HG02852 (cell line): ENCODE results near the gene ZNF423.

ENCODE experiments used
- ATAC-seq: cut with Tn5 transposase; IDR thresholded peaks from one replicate; pipeline ENCODE4 v1.9.1; 2021; ENCODE audit warnings: mild to moderate bottlenecking, moderate library complexity; ENCODE audit not compliant: unreplicated experiment

Gene ZNF423

DNA sequence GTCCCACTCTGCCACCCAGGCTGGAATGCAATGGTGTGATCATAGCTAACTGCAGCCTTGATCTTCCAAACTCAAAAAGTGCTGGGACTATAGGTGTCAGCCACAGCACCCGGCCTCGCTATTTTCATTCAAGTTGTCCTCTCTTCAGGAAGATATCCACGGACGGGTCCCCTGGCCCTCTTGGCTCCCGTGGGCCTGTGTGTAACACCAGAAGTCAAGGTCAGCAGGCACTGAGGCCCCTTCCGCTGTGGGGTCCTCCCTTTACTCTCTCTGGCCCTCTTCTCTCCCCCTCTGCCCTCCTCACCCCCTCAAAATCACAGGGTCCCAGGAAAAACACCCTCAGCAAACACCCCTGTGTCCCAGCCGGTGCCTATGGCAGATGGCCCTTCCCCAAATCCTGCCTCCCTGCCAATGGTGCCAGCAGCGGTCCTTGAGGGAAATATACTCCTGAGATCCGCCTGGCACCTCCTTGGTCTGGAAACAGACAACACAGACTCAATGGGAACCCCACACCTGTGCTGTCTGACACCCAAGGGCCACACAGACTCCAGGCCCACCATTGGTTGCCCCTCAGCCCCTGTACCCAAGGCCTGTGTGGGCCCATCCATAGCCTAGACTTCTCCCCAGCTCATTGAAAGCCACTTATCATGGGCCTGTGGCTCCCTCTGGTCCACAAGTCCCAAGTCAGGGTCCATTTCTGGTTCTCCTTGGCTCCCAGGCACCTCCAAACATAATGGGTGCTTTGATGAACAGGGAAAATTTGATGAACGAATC, 221.5 kb downstream of the ZNF423 start:
- no peak for ATAC-seq

DNA sequence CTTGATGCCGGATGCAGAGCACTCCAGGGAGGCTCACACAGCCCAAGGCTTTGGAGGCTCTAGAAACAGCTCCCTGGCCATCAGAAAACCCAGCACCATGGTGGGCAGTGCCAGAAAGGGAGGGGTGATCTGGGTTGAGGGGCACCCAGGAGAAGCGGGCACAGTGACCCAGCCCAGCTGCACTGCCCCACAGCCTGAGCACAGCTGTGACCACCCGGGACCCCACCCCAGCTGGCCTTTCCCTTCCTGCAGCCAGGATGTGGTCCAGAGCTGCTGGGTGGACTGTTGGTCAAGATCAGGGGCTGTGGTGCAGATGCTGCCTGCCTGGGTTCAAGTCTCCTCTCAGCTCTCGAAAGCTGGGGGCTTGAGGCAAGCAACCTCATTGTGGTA, 223.1 kb downstream of the ZNF423 start:
- no peak for ATAC-seq

DNA sequence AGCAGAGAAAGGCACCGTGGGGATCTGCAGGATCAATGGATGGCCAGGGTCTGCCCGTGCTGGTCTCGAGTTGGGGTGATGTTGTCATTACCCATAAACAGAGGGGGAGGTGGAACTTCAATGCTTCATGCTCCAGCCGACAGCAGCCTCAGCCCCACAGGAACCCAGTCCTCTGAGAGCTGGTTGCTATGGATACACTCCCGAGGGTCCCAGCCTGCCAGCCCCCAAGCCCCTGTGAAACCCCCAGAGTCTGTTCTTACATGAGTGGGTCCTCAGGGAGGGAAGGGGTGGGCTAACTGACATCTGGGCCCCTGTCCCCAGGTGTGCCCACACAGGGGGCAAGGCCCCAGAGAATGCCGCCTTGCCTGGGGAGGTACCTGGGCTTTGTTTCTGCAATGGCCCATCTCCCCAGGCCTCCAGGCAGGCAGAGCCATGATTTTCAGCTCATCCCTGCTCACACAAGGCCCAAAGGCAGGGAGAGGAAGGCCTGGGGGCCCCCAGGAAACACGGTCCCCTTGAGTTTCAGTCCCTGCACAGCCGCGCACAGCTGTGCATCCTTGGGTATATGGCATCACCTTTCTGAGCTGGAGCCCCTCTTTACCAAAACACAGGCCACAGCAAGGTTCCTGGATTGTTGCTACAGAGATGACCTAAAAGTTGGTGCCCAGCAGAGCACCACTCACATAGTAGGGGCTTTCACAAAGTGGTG, 223.7 kb downstream of the ZNF423 start:
- ATAC-seq, result no peak

DNA sequence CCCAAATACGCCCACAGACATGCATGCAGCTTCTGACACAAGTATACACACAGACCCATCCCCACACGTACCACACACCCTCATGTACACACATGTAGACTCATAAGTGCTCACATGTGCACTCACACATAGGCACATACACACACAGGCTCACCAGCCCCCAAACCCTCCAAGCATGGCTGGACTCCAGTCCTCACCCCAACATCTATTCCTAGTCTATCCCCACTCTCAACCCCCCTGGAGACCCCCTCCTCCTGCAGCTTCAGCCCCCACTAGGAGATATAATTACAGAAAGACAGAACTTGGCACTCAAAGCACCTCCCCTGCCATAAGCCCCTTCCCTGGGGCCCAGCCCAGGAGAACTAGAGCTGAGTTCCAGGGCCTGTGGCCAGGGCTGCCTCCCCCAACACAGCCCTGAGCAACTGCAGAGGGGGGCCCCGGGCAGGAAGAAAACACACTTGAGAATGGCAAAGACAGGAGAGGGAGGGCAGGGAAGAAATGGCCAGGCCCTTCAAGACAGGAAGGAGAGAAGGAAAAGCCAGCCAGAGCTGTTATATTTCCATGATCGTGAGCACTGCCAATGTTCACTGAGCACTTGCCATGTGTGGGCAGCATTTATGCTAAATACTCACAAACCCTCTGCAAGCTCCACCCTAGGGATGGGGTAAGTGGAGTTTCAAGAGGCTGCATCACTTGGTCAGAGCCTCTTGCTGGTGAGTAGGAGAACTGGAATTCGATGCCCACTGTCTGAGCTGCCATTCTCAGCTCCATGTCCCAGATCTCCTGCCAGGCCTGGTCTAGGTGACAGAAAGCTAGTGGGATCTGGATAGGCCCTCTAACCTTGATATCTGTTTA, 224.5 kb downstream of the ZNF423 start:
- ATAC-seq, result no peak

DNA sequence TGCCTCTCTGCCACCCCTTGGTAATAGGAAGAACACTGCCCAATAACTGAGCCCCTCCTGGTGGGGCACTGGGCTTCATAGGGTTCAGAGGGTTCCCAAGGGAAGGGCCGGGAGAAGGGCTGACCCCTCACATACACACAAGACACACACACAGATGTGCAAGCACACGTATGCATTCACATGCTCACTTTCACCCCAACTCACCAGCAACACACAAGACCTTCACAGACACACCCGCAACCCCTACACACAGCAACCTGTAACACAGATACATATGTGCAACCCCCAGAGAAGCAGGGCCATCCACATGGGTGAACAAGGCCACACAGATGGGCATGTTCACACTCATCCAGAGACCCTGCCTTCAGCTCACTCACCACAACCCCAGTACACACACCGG, 225.1 kb downstream of the ZNF423 start:
- no peak for ATAC-seq

DNA sequence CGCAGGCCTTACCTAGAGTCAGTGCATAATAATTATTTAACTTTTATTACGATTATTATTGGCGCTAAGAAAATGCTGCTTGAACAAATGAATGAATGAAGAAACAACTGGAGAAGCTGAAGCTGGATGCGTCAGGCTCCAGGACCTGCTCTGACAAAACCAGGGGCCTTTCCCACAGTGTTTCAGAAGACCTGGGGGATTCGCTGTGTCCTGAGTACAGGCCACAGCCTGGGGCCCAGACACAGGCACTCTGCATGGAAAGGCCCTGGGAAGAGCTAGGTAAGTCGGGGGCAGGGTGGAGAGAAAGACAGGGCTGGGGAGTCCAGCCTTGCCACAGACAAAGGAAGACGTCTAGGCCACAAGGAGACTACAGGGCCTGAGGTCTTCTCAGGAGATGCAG, 226.1 kb downstream of the ZNF423 start:
- no peak for ATAC-seq

DNA sequence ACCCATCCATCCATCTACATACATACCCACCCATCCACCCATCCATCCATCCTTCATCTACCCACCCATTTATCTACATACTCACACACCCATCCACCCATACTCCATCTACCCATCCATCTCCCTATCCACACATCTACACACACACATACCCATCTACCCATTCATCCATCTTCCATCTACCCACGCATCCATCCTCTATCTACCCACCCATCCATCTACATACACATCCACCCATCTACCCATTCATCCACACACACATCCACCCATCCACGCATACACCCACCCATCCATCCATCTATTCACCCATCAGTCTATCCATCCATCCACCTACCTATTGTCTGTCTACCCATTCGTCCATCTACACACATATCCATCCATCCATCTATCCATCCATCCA, 227.8 kb downstream of the ZNF423 start:
- no peak for ATAC-seq

DNA sequence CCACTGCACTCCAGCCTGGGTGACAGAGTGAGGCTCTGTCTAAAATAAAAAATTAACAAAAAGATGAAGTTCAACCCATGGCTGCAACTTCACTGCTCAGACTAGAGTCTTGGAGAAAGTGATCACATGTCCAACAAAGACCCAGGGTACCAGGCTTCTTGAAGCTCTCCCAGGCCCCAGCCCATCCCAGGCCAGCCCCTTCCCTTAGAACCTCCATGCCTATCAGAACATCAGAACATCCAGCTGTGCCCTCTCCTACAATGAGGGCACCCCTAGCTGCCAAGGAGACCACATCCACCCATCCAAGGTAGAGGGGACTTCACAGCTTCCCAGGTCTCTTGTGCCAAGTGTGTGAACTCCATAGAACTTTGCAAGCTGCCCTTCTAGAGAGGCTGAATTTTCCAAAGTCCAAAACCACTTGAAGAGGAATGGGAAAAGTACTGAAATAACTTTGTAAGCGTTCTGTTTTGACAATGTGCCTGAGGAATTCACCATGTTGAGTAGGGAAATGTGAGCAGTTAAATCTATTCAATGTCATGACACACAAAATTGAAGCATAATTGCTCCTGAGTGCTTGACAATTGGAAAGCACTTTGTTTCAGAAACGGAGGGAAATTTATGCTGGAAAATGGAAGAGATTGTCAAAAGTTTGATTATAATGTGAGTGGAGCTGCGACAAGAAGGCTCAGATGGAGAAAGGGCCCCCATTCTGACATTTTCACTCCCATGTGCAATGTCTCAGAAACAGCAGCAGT, 230.4 kb downstream of the ZNF423 start:
- ATAC-seq, result no peak

DNA sequence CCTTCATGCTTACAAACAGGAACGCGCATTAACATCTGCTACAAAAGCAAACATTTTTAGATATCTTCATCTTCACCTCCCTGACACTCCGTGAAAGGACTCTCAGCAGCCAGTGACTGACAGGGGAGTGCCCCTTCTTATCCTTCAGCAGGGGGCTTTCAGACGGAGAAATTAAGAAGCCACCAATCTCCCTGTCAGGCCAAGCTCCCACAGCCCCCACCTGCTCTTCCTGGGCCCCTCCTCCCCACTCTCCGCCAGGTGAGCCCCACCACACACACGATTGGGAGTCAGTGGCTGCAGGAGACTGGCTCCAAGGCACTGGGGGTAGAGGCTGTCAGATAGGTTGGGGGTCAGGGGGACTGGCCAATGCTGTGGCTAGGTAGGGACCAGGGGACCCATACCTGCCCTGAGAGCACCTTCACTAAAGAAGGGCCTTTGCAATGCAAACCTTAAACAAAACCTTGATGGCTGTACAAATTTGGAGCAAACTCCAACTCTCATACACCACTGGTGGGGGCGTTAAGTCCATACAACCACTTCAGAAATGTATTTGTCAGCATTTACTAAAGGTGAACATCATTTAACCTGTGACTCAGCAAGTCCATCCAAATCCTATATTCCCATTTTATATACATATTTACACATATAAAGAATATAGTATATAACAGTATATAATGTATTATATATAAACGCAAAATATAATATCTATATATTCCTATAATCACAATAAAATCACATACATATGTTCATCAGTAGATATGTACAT, 232.2 kb downstream of the ZNF423 start:
- ATAC-seq, result no peak

DNA sequence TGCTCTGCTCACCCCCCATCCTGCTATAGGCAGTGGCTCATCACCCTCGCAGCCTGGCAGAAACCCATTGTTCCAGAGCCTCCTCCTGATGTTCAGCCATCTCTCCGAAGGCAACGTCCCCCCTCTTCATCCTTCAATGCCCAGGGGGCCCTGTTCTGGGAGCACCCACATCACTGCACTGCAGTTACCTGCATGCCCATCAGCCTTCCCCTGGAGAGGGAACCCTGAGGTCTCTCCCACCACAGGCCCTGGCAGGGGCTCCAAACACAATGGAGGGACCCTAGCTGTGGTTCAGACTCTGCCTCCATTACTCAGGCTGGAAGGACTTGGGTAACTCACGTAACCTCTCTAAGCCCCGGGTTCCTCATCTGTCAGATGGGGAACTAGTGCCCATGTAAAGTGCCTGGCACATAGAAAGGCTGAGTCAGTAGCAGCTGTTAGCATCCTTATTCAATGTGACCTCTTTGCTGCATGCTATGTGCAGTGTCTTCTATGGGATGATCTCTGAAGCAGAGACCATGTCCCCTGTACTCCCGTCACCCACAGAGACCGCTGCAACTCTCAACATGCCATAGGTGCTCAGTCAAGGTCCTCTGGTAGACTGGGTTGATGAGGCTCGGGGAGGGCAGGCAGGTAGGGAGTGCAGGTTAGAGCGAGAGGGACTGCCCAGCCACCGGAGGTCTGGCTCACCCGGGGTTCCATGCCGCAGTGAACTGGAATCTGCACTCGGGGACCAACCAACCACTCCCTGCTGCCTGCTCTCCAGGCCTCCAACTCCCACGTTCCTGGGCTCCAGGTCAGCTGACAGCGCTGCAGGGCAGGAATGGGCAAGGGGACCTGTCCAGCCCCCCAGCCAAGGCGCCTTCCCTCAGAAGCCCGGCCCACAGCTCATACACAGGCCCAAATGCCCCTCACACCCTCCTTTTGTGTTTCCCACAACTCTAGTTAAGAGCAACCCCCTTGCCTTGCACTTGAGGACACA, 233.2 kb downstream of the ZNF423 start:
- no peak for ATAC-seq

DNA sequence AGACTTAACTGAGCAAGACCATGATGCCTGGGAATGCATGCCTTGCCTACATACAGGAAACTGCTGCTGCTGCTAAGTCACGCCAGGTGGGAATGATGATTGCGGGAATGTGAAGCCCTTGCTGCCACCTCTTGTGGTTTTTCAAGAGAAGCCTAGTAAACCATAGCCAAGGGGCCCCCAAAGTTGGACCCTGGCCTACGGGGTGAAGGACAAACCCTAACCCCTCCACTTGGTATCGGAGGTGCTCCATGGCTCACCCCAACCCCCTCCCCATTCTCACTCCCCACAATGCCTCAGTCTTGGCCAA, 233.9 kb downstream of the ZNF423 start:
- ATAC-seq, result no peak

DNA sequence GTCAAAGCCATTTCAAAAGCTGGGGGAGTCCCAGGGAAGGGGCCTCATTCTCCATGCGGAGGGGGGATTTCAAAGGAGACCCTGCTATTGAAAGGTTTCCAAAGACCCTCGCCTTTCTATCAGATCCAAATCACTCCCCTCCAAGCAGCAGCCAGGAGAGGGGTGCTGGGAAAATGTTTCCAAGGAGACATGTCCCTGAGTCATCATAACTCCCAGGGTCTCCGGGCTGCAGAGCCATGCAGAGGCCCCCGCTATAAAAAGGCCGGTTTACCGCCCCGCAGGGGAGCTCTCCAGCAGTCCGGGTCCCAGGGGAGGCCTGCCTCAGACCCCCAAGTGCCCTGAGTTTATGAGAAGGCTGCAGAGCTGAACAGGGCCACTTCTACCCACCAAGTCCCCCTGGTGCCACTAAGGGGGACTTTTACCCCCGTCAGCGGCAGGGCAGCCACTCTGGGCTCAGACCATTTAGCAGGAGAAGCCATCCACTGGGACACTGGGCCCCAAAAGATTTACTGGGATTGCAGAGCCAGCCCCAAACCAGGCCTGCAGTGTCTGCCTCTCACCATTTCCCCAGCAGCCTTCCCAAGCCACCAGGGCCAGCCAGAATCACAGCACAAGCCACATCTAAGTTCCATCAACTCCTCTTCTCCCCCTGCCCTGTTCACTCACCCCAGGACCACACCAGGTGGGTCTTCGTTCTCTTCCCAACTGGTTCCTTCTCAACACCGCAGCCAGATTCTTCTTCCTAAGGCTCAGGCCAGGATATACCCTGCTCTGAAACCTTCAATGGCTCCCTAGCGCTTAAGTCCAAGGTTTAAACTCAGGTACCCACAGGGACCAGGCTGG, 234.4 kb downstream of the ZNF423 start:
- ATAC-seq, result no peak

DNA sequence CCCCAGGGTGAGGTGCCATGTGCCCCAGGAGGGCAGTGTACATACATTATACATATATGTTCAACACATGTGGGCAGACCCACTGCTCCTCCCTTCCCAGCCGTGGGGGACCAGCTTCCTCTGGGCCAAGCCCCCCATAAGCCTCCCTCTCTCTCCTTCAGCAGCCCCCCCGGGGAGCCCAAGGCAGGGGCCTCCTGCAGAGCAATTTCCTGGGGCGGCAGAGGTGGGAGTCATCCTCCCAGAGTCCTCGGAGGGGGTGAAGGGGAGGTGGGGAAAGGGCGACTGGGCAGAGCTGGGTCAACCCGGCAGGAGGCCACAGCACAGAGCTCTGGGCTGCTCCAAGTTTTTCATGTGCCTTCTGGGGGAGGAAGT, 235.1 kb downstream of the ZNF423 start:
- ATAC-seq, result no peak

DNA sequence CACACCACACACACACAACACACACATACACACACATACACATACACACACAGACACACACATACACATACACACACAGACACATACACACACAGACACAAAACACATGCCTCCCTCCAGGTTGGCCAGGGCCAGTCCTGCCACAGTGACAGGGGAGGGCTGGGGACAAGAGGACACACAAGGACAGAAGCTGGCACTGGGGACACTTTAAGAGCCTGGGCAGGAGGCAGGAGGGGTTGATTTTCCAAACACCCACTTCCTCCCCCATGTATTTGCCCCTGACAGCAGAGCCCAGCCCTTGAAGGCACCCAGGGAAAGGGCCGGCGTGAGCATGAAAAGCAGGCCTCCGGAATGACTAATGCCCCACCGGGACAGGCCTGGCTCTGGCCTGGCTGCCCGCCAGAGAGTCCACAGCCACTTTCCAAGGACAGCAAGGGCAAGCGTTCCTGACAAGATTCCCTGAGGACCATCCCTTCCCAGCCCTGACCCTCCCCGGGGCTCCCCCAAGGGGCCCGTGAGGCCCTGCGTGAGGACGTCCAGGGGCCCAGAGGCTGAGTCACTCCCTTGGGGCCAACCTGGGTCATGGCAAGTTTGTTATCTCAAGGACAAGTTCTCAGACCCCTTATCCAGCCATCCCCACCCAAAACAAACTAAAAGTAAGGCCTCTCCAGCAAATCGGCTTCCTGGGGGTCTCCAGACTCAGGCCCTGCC, 235.6 kb downstream of the ZNF423 start:
- no peak for ATAC-seq

DNA sequence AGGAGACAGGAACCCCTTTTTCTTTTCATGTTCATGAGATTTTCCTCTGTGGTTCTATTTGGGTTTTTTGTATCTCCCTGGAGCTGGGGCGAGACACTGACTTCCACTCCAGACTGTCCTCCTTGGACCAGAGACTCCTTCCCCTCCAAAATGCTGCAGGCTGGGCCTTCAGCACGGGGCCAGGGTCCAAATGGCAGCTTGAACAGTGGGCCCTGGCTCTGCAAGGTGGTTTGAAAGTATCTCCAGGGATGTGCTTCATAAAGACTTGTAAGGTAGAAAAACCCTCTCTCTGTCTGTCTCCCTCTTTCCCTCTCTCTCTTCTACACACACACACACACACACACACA, 236.1 kb downstream of the ZNF423 start:
- ATAC-seq, result no peak

DNA sequence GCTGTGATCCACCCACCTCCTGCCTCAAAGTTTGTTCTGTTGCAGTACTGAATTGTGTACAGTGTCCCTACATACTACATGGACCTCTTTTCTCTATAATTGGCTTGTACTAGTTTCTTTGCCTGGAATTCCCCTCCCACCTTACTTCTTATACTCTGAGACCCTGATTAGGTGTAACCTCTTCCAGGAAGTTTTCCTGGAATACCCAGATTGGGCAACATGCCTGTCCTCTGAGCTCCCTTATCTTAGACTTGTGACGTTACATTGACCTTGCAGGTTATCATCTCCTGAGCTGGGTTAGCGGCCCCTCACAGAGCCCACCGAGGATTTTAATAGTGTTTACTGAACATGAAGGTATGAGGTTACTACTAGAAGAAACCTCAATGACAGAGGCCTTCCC, 237.0 kb downstream of the ZNF423 start:
- no peak for ATAC-seq

DNA sequence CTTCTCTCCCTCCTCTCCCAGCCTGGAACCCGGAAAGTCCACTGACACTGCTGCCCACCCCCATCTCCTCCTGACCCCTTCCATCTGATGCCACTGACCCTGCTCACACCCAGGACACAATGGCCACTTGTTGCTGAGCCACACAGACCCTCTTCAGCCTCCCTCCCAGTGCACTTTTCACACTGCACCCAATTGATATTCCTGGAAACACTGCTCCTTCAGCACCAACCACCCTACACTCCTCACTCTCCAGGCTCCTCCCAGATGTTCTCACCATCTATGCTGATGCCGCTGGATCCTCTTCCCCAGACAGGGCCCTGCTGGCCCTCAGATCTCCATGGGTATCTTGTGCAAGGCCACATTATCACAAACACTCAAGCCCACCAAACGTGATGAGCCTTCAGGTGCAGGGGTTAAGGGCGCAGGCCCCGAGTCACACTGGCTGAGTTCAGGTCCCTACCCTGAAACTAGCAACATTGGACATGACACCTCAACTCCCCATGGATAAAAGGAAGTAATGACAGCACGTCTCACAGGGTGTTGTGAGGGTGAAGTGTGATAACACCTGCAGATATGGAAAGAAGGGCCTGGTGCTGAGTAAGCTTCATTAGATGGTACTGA, 238.1 kb downstream of the ZNF423 start:
- no peak for ATAC-seq
